Skeletal muscle tissue (tissue), 4 donors: ENCODE data around the gene GOSR2. TPM values are rescaled to one million over a fixed set of nuclear protein-coding genes. Genes with fewer than 3 reads are reported as not detected.

Experiments used
- H3K27ac ChIP-seq: one replicate; pipeline ENCODE4 v1.7.0; 2013; ENCODE audit warnings: mild to moderate bottlenecking, low read depth, low read length, inconsistent platforms
- H3K27me3 ChIP-seq, 3 donors: one replicate each; pipeline ENCODE4 v1.7.0; 2013; ENCODE audit warnings: low read length in 3 of 3; ENCODE audit not compliant: control insufficient read depth in 3 of 3, insufficient read depth in 3 of 3
- H3K36me3 ChIP-seq, 3 donors: one replicate each; pipeline ENCODE4 v1.7.0; 2013; ENCODE audit warnings: low read length in 3 of 3; ENCODE audit not compliant: control insufficient read depth in 3 of 3, insufficient read depth in 3 of 3
- H3K4me1 ChIP-seq, 3 donors: one replicate each; pipeline ENCODE4 v1.7.0; 2013; ENCODE audit warnings: low read length in 3 of 3, mild to moderate bottlenecking in 3 of 3; ENCODE audit not compliant: control insufficient read depth in 3 of 3, insufficient read depth in 3 of 3
- H3K4me3 ChIP-seq, 3 donors: one replicate each; pipeline ENCODE4 v1.7.0; 2013; ENCODE audit warnings: low read length in 3 of 3
- H3K9ac ChIP-seq, 3 donors: one replicate each; pipeline ENCODE4 v1.7.0; 2013; ENCODE audit warnings: low read length in 3 of 3, mild to moderate bottlenecking in 3 of 3, moderate library complexity in 2 of 3, low read depth in 1 of 3
- H3K9me3 ChIP-seq, 3 donors: one replicate each; pipeline ENCODE4 v1.7.0; 2013; ENCODE audit warnings: low read length in 3 of 3; ENCODE audit not compliant: control insufficient read depth in 3 of 3
- total RNA-seq: library from RNA; depleted of rRNA; stranded (reverse); fragments of >200 nt; gene quantifications from one replicate; pipeline ENCODE4 v1.2.3, GENCODE V29; 2014
- donor health status: Osteomylitis.

Gene GOSR2
- 41.2 TPM for total RNA-seq

- peaks cover 9 to 27% (median 12%) of the 10 kb centered on the region in 3 donors for H3K4me1 ChIP-seq
Measured at GRCh38 chr17:46922804-46923635, at the start of gene GOSR2. Gene GOSR2, plus strand, starts transcription at chr17:46923160. Its CDS starts 33 bp downstream, at chr17:46923193.

GRCh38 chr17:46873941-46874645 is 48.9 kb upstream of the GOSR2 start:
- Histone ChIP-seq H3K27me3 (peaks cover 0 to 14% (median 5%) of the 10 kb centered on the region in 3 donors), H3K9me3 (no peaks in the 10 kb centered on the region), H3K4me3 (no peak overlapping the region), H3K36me3 (no peaks in the 10 kb centered on the region), H3K9ac (no peak overlapping the region), H3K4me1 (peaks cover 4 to 10% (median 5%) of the 10 kb centered on the region in 3 donors), H3K27ac (no peak overlapping the region)

More at GRCh38 chr17:46922804-46923635, at the start of gene GOSR2:
- H3K36me3 ChIP-seq = no peaks in the 10 kb centered on the region
- peak within 1 kb of the TSS; percentile 98 for H3K27ac ChIP-seq
- H3K9me3 ChIP-seq = no peaks in the 10 kb centered on the region
- peak within 1 kb of the TSS; percentile 97 to 99 (median 98) for H3K9ac ChIP-seq
- peak within 1 kb of the TSS; percentile 95 to 97 (median 97) for H3K4me3 ChIP-seq
- H3K27me3 ChIP-seq = no peaks in the 10 kb centered on the region

DNA sequence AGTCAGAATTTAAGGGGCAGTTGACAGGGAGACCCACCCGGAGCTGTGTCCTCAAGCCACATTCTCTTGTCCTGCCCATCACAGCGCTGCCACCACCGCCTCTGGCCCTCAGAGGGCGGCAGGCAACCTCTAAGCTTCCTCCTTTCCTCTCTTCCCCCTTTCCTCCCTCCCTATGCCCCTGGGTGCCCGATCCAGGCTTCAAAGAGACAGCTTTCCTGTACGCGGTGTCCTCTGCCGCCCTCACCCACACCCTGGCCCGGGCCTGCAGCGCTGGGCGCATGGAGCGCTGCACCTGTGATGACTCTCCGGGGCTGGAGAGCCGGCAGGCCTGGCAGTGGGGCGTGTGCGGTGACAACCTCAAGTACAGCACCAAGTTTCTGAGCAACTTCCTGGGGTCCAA is 48.1 kb upstream of the GOSR2 start:
- Histone ChIP-seq H3K27ac (no peak overlapping the region), H3K4me1 (peaks cover 4 to 10% (median 5%) of the 10 kb centered on the region in 3 donors), H3K9ac (no peak overlapping the region), H3K9me3 (no peaks in the 10 kb centered on the region), H3K27me3 (peaks cover 0 to 14% (median 5%) of the 10 kb centered on the region in 3 donors), H3K36me3 (no peaks in the 10 kb centered on the region), H3K4me3 (no peak overlapping the region)

- H3K27ac ChIP-seq = no peak overlapping the region
- H3K9me3 ChIP-seq = no peaks in the 10 kb centered on the region
Measured at GRCh38 chr17:46875849-46876352, 47.1 kb upstream of the GOSR2 start.

DNA sequence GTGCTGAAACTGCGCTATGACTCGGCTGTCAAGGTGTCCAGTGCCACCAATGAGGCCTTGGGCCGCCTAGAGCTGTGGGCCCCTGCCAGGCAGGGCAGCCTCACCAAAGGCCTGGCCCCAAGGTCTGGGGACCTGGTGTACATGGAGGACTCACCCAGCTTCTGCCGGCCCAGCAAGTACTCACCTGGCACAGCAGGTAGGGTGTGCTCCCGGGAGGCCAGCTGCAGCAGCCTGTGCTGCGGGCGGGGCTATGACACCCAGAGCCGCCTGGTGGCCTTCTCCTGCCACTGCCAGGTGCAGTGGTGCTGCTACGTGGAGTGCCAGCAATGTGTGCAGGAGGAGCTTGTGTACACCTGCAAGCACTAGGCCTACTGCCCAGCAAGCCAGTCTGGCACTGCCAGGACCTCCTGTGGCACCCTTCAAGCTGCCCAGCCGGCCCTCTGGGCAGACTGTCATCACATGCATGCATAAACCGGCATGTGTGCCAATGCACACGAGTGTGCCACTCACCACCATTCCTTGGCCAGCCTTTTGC is 46.5 kb upstream of the GOSR2 start:
- H3K36me3 ChIP-seq = no peaks in the 10 kb centered on the region
- H3K9ac ChIP-seq = no peak overlapping the region
- peaks cover 0 to 14% (median 5%) of the 10 kb centered on the region in 3 donors for H3K27me3 ChIP-seq
- H3K9me3 ChIP-seq = no peaks in the 10 kb centered on the region
- peaks cover 4 to 10% (median 5%) of the 10 kb centered on the region in 3 donors for H3K4me1 ChIP-seq
- H3K4me3 ChIP-seq = no peak overlapping the region
- H3K27ac ChIP-seq = no peak overlapping the region

More at GRCh38 chr17:46875849-46876352, 47.1 kb upstream of the GOSR2 start:
- H3K9ac ChIP-seq = no peak overlapping the region
- H3K4me1 ChIP-seq = peaks cover 4 to 10% (median 5%) of the 10 kb centered on the region in 3 donors
- no peaks in the 10 kb centered on the region for H3K36me3 ChIP-seq
- peaks cover 0 to 14% (median 5%) of the 10 kb centered on the region in 3 donors for H3K27me3 ChIP-seq
- no peak overlapping the region for H3K4me3 ChIP-seq

DNA sequence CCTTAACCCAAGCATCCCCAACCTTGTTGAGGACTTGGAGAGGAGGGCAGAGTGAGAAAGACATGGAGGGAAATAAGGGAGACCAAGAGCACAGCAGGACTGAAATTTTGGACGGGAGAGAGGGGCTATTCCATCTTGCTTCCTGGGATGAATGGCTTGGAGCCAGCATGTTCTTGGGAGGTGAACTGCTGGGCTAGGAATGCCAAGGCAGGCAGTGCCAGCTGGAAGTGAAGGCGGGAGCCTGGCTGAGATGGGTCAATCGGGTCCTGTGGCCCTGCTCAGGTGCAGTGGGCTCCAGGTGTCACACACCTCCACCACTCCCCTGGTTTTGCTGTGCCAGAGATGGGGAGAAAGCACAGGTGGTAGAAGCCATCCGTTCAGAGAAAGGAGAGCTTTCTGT is 46.0 kb upstream of the GOSR2 start:
- H3K27me3 ChIP-seq = peaks cover 0 to 14% (median 5%) of the 10 kb centered on the region in 3 donors
- peaks cover 4 to 10% (median 5%) of the 10 kb centered on the region in 3 donors for H3K4me1 ChIP-seq
- H3K4me3 ChIP-seq = no peak overlapping the region
- no peaks in the 10 kb centered on the region for H3K9me3 ChIP-seq
- no peak overlapping the region for H3K9ac ChIP-seq
- H3K36me3 ChIP-seq = no peaks in the 10 kb centered on the region
- peak overlapping the region; percentile 44 for H3K27ac ChIP-seq

DNA sequence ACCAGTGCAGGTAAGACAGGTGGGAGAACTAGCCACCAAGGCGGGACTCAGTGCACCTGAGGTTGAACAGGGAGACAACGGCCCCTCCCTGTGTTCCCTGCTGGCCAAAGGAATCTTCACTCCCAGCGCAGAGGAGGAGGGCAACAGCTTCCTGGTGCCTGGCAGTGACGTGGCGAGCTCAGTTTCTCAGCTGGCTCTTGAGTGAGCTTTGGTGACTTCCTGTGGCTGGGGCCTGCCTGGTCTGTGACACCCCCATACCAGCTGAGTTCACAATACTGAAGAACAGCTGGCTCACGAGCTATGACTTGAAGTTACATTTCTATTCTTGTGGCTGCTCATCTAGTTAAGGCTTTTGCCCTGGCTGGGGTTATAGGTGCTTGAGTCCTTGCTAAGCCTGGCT is 45.5 kb upstream of the GOSR2 start:
- no peaks in the 10 kb centered on the region for H3K9me3 ChIP-seq
- peaks cover 0 to 16% (median 5%) of the 10 kb centered on the region in 3 donors for H3K27me3 ChIP-seq
- H3K4me1 ChIP-seq = peaks cover 4 to 10% (median 5%) of the 10 kb centered on the region in 3 donors
- H3K4me3 ChIP-seq = no peak overlapping the region
- H3K36me3 ChIP-seq = no peaks in the 10 kb centered on the region
- H3K9ac ChIP-seq = peak overlapping the region in 1 of 3 donors; percentile 14
- peak overlapping the region; percentile 44 for H3K27ac ChIP-seq

DNA sequence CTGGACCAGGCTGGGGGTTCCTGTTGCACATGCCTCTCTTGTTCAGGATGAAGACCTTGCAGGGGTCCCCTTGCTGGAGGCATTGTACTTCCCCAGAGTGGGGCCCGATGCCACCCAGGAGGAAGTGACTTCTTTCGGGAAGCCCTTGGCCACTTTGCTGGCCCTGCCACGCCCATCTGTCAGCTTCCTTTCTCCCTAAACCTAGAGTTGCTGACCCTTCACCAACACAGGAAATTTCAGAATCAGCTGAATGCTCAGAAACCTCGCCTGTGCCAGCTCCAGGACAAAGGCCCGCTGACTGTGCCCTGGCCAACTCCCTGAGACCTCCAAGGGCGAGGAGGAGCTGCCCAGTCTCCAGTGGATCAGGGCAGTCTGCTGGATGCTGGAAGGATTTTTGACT is 44.9 kb upstream of the GOSR2 start:
- Histone ChIP-seq H3K27ac (no peak overlapping the region), H3K9ac (no peak overlapping the region), H3K27me3 (peaks cover 0 to 19% (median 5%) of the 10 kb centered on the region in 3 donors), H3K9me3 (no peaks in the 10 kb centered on the region), H3K4me1 (peaks cover 4 to 10% (median 5%) of the 10 kb centered on the region in 3 donors), H3K36me3 (no peaks in the 10 kb centered on the region), H3K4me3 (no peak overlapping the region)

DNA sequence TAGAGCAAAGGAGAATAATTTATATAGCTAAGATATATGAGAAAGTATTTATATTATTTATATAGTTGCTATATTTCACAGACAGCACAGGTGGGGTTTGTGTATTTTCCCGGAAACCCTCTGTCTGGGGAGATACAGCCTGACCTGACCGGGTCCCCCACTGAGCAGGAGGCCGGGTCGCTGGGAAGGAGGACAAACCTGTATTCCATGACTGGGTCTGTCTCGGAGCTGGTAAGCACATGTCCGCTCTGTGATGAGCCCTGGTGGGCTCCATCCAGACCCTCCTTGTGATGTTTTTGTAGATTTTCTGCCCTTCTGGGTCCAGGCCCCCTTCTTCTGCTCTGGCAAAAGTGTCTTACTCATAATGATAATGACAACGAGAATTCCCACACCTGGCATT is 43.9 kb upstream of the GOSR2 start:
- Histone ChIP-seq H3K9me3 (no peaks in the 10 kb centered on the region), H3K36me3 (no peaks in the 10 kb centered on the region), H3K4me3 (no peak overlapping the region), H3K9ac (no peak overlapping the region), H3K27ac (no peak overlapping the region), H3K27me3 (peaks cover 0 to 25% (median 12%) of the 10 kb centered on the region in 3 donors), H3K4me1 (peaks cover 4 to 10% (median 5%) of the 10 kb centered on the region in 3 donors)
